GM21381 (cell line): ENCODE data around the gene CYFIP1.
A peak's percentile ranks its signal among the peaks of the same experiment; 100 is the strongest.

ENCODE experiments used
- ATAC-seq: cut with Tn5 transposase; IDR thresholded peaks from one replicate; pipeline ENCODE4 v1.9.1; 2021; ENCODE audit warnings: mild to moderate bottlenecking, moderate library complexity; ENCODE audit not compliant: unreplicated experiment

The CYFIP1 gene

DNA sequence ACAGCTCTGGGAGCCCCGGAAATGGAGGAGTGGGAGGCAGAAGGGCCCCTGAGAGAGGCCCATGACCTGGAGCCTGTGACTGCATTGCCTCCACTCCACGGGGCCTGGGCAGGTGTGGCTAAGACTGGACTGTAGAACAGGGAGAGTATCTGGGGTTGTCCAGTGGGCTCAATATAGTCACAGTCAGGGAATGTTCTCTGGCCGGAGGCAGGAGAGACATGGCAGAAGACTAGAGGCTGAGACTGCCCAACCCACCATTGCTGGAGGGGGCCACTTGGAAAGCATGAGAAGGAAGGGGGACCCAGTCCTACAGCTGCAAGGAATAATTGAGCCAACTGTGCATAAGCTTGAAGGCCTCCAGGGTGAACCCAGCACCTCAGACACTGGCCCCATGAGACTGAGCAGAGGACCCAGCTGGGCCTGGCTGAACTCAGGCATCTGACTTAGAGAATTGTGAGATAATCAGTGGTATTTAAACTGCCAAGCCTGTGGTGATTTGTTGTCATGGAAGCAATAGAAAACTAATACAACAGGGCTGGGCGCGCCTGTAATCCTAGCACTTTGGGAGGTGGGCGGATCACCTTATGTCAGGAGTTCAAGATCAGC, 108.6 kb downstream of the CYFIP1 start:
- ATAC-seq: no peak

DNA sequence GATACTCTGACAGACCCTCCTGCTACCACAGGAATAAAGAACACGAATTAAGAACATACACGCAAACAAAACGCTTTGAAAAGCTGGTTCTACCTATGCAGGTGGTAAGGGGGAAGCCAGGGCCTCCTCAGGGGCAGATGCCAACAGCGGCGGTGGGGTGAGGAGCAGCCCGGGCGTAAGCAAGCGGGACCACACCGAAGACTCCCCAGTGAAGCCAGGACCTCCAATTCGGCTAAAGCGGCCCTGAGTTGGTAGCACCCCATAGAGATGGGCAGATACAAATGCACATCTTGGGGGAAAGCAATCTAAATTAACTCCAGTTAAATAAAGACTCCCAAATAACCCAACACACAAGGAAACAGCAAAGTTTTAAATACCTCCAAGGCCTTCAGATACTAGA, 109.3 kb downstream of the CYFIP1 start:
- ATAC-seq: no peak

DNA sequence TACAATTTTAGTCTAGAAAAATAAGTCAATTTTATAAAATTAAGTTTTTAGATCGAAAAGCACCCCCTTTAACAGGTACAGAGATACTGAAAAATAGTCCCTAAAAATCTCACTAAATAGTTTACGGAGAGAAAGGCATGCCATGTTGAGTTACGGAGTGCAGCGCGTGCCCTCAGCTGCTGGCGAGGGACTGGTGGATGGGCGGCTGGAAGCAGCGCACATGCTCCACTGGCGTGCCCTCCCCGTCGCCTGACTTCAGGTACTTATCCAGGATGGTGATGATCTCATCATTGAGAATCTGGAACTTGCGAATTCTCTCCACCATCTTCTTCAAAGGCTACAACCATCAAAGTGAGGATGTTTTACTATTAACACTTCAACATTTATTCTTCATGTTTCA, 110.3 kb downstream of the CYFIP1 start:
- ATAC-seq: no peak

DNA sequence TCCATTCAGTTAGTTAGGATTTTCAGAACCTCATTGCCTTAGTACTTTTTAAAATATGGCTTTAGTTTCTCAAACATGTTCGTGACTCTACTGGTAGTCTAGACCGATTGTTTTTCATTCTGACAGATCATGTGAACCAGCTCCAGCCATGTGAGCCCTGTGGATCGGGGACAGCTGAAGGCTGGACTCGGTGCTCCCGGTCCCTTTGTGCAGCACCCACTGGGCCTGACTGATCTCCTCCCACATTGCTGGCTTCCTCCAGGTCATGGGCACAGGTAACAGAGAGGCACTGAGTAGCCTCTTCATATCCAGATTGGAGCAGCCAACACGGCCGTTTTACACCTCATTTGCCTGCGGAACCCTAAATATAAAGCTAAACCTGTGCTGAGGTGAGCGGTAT, 111.2 kb downstream of the CYFIP1 start:
- ATAC-seq: no peak

DNA sequence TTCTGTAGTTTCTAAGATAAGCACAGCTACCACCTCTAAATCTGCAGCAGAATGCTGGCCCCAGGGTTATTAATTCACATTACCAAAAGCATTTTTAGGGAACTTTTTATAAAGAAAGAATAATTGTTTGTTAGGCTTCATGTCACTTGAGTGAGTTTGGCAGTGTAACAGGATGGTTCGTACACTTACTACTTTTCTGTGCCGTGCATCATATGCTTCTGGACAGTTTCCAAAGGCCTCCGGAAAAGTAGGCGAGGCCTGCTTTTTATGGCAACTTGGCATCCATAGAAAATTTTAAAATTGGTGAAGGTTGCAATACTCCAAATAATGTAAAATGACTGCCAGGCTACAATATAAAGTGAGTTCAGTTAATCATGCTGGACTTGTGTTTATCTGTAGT, 111.7 kb downstream of the CYFIP1 start:
- no peak for ATAC-seq

DNA sequence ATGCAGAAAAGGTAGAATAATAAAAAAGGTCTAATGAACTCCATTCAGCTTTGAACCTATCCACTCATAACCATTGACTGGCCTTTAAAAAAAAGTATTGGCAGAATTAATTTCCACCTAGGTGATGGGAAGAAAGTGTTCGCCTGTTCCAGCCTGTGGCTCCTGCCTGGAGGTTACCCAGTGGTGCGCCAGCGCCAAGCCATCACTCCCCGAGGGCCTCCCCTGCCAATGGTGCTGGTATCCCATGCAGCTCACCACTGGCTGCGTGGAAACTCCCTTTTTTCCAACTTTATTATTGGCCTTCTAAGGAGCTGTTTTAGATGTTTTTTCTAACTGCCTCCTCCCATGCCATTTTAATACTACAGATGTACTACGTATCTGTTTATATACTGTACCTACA, 112.3 kb downstream of the CYFIP1 start:
- no peak for ATAC-seq

DNA sequence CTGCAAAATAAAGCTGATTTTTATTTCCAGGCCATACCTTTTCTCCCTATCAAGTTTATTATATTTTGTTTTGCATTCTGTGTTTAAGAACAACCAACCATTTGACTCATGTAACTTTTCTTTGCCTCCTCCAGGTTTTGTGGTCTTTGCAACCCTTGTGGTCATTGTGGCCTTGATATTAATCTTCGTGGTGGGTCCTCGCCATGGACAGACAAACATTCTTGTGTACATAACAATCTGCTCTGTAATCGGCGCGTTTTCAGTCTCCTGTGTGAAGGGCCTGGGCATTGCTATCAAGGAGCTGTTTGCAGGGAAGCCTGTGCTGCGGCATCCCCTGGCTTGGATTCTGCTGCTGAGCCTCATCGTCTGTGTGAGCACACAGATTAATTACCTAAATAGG, 114.1 kb downstream of the CYFIP1 start:
- ATAC-seq: no peak

DNA sequence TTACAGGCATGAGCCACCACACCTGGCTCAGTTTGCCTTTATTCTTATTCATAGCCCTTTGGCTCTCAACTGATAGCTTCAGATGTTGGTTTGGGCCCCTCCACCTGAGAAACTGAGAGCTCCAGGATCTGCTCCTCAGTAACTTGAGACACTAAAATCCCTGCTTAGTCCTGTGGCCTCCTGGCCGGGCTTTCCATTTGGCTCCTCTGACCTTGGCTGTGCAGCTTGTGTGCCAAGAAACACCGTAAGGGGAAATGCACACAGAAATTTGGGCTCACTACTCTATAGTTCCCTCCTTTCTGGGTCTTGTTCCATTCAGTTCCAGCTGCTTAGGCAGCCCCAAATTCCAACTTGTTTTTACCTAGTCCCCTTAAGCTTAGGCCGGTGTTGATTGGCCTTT, 116.8 kb downstream of the CYFIP1 start:
- ATAC-seq: no peak

DNA sequence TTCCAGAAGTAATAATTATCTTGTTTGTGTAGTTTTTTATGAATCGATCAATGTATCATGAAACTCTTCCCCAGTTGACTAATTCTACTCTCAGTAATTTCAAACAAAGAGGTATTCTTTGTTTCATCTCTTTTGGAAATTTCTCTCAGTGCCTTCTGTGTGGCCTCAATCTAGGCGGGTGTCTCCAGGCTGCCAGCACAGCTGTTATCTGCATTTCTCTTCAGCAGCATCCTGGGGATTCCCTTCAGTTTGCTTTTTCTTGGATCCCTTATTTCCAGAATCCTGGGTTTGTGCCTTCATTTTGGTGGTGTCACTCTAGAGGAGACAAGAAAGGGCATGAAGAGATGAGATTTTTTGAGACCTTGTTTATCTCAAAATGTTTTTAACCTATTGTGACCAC, 119.0 kb downstream of the CYFIP1 start:
- no peak for ATAC-seq

DNA sequence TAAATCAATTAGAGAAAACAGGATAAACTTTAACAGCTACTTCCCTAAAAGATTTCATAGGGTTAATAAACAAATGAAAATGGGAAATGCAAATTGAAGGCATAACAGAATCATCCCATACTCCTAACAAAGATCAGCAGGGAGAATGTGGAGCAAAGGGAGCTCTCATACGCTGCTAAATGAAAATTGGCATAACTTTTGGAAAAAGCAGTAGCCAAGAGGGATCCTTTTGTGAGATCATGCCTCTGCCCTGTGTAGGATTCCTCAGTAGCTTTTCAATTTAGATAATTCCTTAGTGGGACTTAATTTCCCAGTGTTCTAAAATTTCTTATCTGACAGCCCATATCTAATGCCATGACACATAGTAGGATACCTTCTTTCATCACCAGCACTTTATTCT, 123.5 kb downstream of the CYFIP1 start:
- ATAC-seq: no peak

DNA sequence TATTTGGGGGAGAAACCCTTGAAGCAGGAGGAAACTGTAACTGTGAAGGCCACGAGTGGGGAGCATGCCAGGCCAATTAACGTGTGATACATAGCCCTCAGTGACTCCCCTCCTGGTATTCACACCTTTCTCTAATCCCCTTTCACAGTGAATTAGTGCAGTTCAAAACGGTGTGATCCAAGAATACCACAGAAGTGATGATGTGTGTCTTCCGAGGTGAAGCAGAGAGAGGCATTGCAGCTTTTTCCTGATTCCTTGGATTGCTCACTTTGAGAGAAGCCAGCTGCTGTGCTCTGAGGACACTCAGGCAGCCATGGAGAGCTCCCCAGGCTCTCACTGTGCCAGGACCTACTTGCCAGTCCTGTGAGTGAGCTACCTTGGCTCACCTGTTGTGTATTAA, 124.4 kb downstream of the CYFIP1 start:
- ATAC-seq: no peak

DNA sequence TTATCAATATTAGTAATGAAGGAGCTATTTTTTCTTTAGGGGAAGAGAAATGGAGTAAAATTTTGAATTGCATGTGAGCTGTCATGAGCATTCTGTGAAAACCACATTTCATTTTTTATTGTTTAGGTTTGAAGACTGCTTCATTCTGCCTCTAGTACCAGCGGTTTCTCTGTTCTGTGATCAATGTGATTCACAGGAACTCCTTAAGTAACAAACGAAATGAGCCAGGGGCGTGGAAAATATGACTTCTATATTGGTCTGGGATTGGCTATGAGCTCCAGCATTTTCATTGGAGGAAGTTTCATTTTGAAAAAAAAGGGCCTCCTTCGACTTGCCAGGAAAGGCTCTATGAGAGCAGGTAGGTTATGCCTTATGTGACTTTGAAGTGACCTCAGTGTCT, 128.7 kb downstream of the CYFIP1 start:
- no peak for ATAC-seq

DNA sequence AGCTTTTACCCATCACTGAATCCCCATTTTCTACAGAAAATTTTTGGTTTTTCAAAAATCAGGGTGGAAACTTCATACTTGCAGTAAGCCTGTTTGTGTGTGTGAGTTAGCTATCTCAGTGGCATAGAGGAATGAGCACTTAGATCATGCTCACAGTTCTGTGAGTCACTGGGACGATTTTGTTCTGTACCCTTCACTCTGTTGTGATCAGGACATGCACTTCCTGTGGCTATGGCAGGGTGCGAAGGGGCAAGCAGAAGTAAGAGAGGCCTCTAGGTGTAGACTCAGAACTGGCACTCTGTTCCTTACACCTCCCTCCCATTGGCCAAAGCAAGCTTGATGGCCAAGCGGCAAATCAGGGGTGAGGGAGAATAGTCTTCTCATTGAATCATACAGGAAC, 130.1 kb downstream of the CYFIP1 start:
- ATAC-seq: no peak

DNA sequence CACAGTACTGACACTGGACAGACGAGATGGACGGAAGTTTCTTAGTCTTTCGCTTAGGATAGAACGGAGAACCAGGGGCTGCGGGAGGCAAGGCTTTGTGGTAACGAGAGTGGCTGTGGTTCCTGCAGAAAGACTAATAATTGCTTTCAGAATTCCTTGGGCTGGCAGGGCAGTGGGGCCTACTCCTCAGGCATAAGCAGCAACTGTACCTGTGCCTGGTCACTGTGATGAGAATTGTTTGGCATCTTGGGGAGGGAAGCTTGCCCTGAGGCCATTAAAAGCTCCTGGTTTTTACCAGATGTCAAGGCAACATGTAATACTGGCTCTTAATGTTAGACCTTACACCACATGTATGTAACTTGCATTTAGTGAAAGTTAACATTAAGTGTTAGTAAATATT, 134.1 kb downstream of the CYFIP1 start:
- no peak for ATAC-seq

DNA sequence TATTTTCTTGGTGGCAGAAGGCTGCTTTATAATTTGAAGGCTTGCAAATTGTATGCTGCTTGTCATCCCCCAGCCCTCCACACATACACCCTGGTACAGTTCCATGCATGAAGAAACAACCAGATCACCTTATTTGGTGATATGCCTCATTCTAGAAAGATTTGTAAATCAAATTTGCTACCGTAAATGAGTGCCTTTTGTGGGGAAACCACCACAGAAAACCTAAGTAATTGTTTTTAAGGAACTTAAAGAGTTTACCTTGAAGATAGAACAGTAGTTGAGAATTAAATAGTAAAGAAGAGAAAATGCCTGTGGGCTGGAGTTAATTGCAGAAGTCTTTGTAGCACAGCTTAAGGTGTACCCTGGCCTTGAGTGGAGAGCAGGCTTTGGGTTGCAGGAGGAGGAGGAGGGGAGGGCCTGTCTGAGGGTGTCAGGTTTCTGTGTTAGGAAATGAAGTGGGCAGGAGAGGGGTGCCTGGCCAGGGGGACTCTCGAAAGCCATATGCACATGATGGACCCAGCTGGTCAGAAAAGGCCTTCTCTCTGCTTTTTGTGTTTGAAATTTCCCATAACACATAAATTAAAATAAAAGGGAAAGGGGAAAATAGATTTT, 134.8 kb downstream of the CYFIP1 start:
- ATAC-seq: no peak

DNA sequence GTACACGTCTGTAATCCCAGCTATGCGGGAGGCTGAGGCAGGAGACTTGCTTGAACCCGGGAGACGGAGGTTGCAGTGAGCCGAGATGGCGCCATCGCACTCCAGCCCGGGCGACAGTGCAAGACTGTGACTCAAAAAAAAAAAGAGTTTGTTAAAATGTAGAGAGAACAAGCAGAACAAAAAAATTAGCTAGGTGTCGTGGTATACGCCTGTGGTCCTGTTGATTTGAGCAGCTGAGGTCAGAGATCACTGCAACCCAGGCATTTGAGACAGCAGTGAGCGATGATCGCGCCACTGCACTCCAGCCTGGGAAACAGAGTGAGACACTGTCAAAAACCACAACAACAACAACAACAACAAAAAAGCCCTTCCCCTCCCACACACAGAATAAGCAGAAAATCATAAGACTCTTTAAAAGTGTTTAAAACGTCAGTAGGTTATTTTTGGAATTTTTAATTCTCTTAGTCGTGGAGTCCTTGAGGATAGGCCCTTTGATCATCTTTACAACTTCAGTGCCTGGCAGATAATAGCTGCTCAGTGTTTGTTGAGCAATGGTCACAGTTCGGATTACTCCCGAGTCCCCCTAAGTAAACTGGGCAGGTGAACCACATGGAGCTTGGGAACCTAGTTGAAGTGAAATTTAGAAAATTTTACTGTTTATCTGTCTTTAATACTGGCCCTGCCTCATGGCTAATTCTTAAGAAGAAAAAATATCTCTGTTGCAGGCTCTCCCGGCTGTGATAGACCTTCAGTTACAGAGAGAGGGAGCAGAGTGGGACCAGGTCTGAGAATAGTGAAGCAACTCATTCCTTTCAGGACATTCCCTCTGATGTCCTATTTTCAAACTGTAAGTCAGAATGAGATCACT, 135.5 kb downstream of the CYFIP1 start:
- no peak for ATAC-seq

DNA sequence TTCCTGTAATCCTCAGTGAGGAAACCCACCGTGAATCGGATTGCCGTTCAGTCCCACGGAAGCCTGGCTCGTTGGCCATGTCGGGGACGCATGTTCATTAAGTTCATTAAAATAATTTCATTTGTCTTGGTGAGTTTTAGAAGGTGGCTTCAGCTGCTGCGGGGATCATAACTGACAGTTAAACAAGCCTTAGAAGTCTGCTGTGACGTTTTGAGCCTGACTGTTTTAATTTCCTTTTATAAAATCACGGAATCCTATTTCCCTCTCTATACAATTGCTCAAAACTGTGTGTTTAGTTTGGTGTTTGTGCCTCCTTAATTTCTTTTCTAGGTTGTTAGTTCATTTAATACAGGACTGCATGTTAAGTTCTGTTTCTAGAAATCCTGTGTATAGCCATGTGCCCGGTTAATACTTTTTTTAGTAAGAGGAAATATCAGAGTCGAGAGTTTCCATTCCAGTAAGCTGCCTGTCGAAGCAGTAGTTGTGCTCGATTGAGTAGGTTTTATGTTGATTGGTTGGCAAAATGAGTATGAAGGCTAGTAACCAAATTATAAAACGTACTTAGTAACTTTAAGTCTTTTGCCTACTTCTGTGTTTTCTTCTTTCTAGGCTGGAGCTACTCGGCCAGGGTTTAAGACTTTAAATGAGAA, 141.0 kb downstream of the CYFIP1 start:
- ATAC-seq: no peak

DNA sequence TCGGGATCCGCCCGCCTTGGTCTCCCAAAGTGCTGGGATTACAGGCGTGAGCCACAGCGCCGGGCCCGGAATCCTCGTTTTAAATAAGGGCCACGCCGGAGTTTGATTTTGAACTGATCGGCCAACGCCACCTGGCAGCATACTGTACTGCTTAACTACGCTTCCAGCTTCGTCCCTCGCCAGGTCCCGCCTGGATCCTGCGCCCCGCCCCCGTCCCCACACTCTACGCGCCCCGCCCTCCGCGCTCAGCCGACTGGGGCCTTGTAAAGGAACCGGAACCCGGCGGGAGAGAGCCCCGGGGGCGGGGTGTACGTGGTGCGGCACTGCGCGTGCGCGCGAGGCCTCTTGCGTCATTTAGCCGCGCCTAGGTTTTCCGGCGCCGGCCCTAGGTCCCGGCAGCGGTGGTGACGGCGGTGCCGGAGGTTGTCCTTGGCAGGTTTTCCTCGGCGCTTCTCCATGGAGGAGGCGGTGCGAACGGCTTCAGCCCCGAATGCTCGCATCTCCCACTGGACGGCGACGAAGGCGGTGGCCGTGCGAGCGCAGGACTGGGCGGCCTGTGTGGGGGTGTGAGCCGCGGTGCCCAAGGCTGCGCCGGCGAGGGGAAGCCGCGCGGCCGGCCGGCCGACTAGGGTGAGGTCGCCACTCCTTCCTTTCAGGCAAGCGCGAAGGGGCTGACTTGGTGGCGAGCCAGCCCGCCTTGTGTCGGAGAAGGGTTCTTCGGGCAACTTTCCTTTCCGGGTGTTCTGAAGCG, 141.7 kb downstream of the CYFIP1 start, which contains the start of gene NIPA2:
NIPA2 (plus strand) TSS at position 375 of the 751 bp plus-strand sequence. CDS start 13,066 bp downstream, outside the sequence.
- ATAC-seq: peak; percentile 74

DNA sequence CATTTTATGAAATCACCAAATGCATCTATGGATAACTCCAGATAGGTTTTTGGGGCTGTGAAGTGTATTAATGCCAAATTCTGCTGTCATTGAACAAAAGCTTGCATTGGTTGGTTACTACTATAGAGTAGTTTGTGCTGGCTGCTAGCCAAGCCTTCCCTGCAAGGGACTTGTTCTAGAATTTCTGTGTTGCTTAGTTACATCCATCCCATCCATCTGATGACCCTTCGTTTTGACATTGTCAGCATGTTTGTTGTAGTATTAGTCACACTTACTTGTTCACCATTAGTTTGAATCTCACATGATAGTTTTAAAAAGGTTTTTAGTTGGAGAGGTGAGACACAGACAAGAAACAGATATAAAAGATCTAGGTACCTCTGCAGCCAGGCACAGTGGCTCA, 148.7 kb downstream of the CYFIP1 start:
- no peak for ATAC-seq

DNA sequence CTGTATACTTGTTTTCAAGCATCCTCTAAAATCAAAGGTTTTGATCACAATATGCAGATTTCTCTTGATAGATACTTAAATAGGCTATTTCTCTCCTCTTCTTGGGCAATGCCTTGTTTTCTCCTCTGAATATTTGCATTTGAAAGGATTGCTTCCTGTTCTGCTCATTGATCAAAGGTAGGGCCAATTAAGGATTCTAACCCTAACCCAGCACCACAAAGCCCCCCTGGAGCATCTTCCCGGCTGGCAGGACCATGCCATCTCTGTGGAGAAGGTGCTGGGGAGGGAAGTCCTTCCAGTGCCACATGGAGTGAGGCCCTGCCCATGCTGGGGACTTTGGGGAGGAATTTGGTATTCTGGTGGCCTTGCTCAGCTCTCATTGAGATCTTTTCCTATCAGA, 153.0 kb downstream of the CYFIP1 start:
- ATAC-seq: no peak
